CD4-positive, alpha-beta T cell (primary cell): ENCODE data around the gene NCAPG2. TPM values are rescaled to one million over a fixed set of nuclear protein-coding genes. Genes with fewer than 3 reads are reported as not detected.

Source experiments
- ATAC-seq: fragments of 200-7000 bp; cut with Tn5 transposase; one replicate; pipeline ENCODE4 v1.10.0; 2022; ENCODE audit warnings: mild to moderate bottlenecking; ENCODE audit not compliant: poor library complexity
- CTCF ChIA-PET: fragments of 350-600 bp; sonication (Branson Sonifier 250); formaldehyde crosslinking; loops from one replicate; lab custom pipeline; 2021; ENCODE audit warnings: antibody characterized with exemption, inconsistent platforms; lab: Charles Lee
- POLR2A ChIA-PET: fragments of 350-600 bp; sonication (Branson Sonifier 250); formaldehyde crosslinking; loops from one replicate; lab custom pipeline; 2021; ENCODE audit warnings: antibody characterized with exemption, inconsistent platforms; lab: Charles Lee
- DNase-seq, 14 experiments: peaks; one replicate each; pipeline ENCODE4 v3.0.0-alpha.2; 2013 to 2020; ENCODE audit warnings: mixed read lengths in 2 of 14
- H3K27ac ChIP-seq, 2 donors: one replicate each; pipeline versions ENCODE4 v1.5.1 to v1.7.0; 2013; ENCODE audit warnings: low read length in 2 of 2, low read depth in 1 of 2, mild to moderate bottlenecking in 1 of 2
- H3K27me3 ChIP-seq, 2 experiments: 1 replicate in 1 of 2; 2 replicates in 1 of 2; pipeline versions ENCODE4 v1.6.1 to v1.7.0; 2013; ENCODE audit warnings: low read length in 2 of 2, control low read depth in 1 of 2, mild to moderate bottlenecking in 1 of 2, moderate library complexity in 1 of 2; ENCODE audit not compliant: insufficient read depth in 2 of 2, control insufficient read depth in 1 of 2
- H3K36me3 ChIP-seq: one replicate; pipeline ENCODE4 v1.6.1; 2013; ENCODE audit warnings: low read length, control low read depth; ENCODE audit not compliant: insufficient read depth
- H3K4me1 ChIP-seq: one replicate; pipeline ENCODE4 v1.6.1; 2013; ENCODE audit warnings: low read length, control low read depth; ENCODE audit not compliant: insufficient read depth
- H3K4me3 ChIP-seq: one replicate; pipeline ENCODE4 v1.5.1; 2013; ENCODE audit warnings: mild to moderate bottlenecking, low read length, moderate library complexity
- H3K9me3 ChIP-seq, 2 experiments: 1 replicate in 1 of 2; 2 replicates in 1 of 2; pipeline versions ENCODE4 v1.6.1 to v1.7.0; 2013; ENCODE audit warnings: low read length in 2 of 2, mild to moderate bottlenecking in 2 of 2, control low read depth in 1 of 2, moderate library complexity in 1 of 2; ENCODE audit not compliant: control insufficient read depth in 1 of 2, insufficient read depth in 1 of 2
- H3K27ac Mint-ChIP-seq: one replicate; pipeline ENCODE4 v1.8.0; 2020; ENCODE audit warnings: mixed read lengths
- H3K27me3 Mint-ChIP-seq: one replicate; pipeline ENCODE4 v1.8.0; 2021; ENCODE audit warnings: mixed read lengths
- H3K36me3 Mint-ChIP-seq: one replicate; pipeline ENCODE4 v1.8.0; 2021; ENCODE audit warnings: low read depth, mixed read lengths
- H3K4me1 Mint-ChIP-seq: one replicate; pipeline ENCODE4 v1.8.0; 2021; ENCODE audit warnings: low read depth, mixed read lengths
- H3K4me3 Mint-ChIP-seq: one replicate; pipeline ENCODE4 v1.8.0; 2020; ENCODE audit warnings: mild to moderate bottlenecking, mixed read lengths
- H3K9me3 Mint-ChIP-seq: one replicate; pipeline ENCODE4 v1.8.0; 2020; ENCODE audit warnings: mixed read lengths
- intact Hi-C, 2 experiments: fragments of 100-400 bp; cut with DNase I in 1 of 2; cut with micrococcal nuclease in 1 of 2; formaldehyde crosslinking; loops; one replicate each; pipeline versions ENCODE4 v1.15.1 to v1.9.0; 2023 to 2025; cut with DNase I, micrococcal nuclease
- total RNA-seq, 174 experiments: library from RNA in 2 of 174; stranded (reverse) in 2 of 174; gene quantifications; one replicate each; pipeline ENCODE4 v1.2.3 and lab custom pipeline; 2021 to 2026
- TF ChIP-seq, protein P1 (sequence below): fragments of 200-600 bp; IDR thresholded peaks from one replicate; pipeline ENCODE4 v1.8.0; 2022; ENCODE audit warnings: antibody characterized with exemption, mild to moderate bottlenecking

The NCAPG2 gene
- total RNA-seq, 2 experiments from 2014 or later: 9.9 to 11.8 TPM

DNA sequence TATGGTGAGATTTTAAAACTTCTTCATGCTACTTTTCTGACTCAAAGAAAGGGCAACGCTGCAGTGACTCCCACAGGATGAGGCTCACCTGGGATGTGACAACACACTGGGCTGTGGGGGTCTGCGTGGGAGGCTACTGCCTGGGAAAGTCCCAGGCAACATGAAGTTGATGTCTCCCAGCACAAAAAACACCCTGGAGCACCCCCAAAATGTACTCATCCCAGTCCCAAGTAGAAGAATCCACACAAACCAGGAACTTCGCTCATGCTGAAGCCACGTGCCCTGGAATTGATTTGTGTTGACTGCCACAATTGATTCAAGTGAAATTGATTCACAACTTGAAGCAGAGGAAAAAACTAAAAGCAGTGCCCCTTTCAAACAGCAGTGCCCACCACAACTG is 92.1 kb downstream of the NCAPG2 start:
- ATAC-seq (no peak), DNase-seq (no peak)
- no peaks in the 10 kb centered on the region for H3K4me1 Mint-ChIP-seq
- no peaks in the 10 kb centered on the region for H3K36me3 Mint-ChIP-seq
- no peaks in the 10 kb centered on the region for H3K9me3 Mint-ChIP-seq
- no peak overlapping the region for H3K4me3 Mint-ChIP-seq
- TF ChIP-seq, protein P1, sequence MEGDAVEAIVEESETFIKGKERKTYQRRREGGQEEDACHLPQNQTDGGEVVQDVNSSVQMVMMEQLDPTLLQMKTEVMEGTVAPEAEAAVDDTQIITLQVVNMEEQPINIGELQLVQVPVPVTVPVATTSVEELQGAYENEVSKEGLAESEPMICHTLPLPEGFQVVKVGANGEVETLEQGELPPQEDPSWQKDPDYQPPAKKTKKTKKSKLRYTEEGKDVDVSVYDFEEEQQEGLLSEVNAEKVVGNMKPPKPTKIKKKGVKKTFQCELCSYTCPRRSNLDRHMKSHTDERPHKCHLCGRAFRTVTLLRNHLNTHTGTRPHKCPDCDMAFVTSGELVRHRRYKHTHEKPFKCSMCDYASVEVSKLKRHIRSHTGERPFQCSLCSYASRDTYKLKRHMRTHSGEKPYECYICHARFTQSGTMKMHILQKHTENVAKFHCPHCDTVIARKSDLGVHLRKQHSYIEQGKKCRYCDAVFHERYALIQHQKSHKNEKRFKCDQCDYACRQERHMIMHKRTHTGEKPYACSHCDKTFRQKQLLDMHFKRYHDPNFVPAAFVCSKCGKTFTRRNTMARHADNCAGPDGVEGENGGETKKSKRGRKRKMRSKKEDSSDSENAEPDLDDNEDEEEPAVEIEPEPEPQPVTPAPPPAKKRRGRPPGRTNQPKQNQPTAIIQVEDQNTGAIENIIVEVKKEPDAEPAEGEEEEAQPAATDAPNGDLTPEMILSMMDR: no peak
- intact Hi-C loops: no loop called here
- no peaks in the 10 kb centered on the region for H3K27me3 ChIP-seq
- no peaks in the 10 kb centered on the region for H3K27me3 Mint-ChIP-seq
- no peaks in the 10 kb centered on the region for H3K4me1 ChIP-seq
- H3K27ac Mint-ChIP-seq: no peak overlapping the region
- ChIA-PET CTCF (no interaction called here), POLR2A (no interaction called here)
- no peaks in the 10 kb centered on the region for H3K36me3 ChIP-seq
- no peak overlapping the region for H3K27ac ChIP-seq
- no peaks in the 10 kb centered on the region for H3K9me3 ChIP-seq
- H3K4me3 ChIP-seq: no peak overlapping the region

DNA sequence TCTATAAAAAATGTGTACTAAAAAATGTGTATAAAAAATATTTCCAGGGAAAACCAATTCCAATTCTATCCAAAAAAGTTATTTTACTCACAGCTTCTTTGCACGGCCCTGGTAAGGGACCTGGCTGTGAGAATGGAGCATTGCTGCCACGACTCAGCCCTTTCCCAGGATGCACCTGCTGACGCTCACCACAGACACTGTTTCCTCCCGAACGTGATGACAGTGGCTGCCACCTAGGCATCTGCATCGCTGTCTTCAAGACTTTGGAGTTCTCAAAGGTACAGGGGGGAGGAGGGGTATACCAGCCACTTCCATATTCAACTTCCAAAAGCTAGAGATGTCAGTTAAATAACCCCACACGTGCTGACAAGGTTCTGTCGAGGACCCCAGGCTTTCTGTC is 93.1 kb downstream of the NCAPG2 start:
- TF ChIP-seq, protein P1: no peak
- no peaks in the 10 kb centered on the region for H3K36me3 ChIP-seq
- Mint-ChIP-seq H3K4me1 (no peaks in the 10 kb centered on the region), H3K27ac (no peak overlapping the region), H3K27me3 (no peaks in the 10 kb centered on the region), H3K4me3 (no peak overlapping the region), H3K36me3 (no peaks in the 10 kb centered on the region), H3K9me3 (no peaks in the 10 kb centered on the region)
- H3K4me1 ChIP-seq: no peaks in the 10 kb centered on the region
- no peak overlapping the region for H3K27ac ChIP-seq
- no peaks in the 10 kb centered on the region for H3K9me3 ChIP-seq
- ATAC-seq (no peak), DNase-seq (no peak)
- intact Hi-C loops: no loop called here
- H3K27me3 ChIP-seq: no peaks in the 10 kb centered on the region
- H3K4me3 ChIP-seq: no peak overlapping the region
- ChIA-PET CTCF (no interaction called here), POLR2A (no interaction called here)

DNA sequence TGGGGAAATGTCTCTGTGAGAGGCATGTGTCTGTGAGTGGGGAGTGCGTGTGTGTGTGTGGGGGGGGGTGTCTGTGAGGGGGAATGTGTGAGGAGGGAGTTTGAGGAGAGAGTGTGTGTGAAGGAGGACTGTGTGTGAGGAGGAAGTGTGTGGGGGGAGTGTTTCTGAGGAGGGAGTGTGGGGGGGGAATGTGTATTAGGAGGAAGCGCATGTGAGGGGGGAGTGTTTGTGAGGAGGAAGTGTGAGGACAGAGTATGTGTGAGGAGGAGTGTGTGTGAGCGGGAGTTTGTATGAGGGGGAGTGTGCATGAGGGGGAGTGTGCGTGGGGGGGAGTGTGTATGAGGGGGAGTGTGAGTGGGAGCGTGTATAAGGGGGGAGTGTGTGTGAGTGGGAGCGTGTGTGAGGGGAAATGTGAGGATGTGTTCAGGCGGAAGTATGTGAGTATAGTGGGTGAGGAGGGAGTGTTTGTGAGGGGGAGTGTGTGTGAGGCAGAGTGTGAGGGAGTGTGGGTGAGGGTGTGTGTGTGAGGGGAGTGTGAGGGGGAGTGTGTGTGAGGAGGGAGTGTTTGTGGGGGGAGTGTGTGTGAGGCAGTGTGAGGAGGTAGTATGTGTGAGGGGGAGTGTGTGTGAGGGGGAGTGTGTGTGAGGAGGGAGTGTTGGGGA is 95.2 kb downstream of the NCAPG2 start:
- no peak overlapping the region for H3K4me3 Mint-ChIP-seq
- DNase-seq (no peak), ATAC-seq (no peak)
- intact Hi-C loops: no loop called here
- TF ChIP-seq, protein P1: no peak
- Histone ChIP-seq H3K27ac (no peak overlapping the region), H3K36me3 (no peaks in the 10 kb centered on the region), H3K4me3 (no peak overlapping the region), H3K9me3 (peaks cover 0 to under 1% of the 10 kb centered on the region in 2 experiments), H3K4me1 (no peaks in the 10 kb centered on the region), H3K27me3 (no peaks in the 10 kb centered on the region)
- no peaks in the 10 kb centered on the region for H3K4me1 Mint-ChIP-seq
- ChIA-PET CTCF (interaction anchor here (1.5 kb wide), 1 partner anchor 10 kb away, joined by 5 read pairs; no protein-coding TSS in a partner anchor), POLR2A (no interaction called here)
- no peaks in the 10 kb centered on the region for H3K36me3 Mint-ChIP-seq
- no peaks in the 10 kb centered on the region for H3K27me3 Mint-ChIP-seq
- no peak overlapping the region for H3K27ac Mint-ChIP-seq
- no peaks in the 10 kb centered on the region for H3K9me3 Mint-ChIP-seq
